Astrocyte (in vitro differentiated cells and primary cell): ENCODE data around the gene ZHX3. TPM values are rescaled to one million over a fixed set of nuclear protein-coding genes. Genes with fewer than 3 reads are reported as not detected.

Experiments used
- DNase-seq: peaks from one replicate; pipeline ENCODE4 v3.0.0-alpha.2; 2010; ENCODE audit warnings: low read depth
- FAIRE-seq: peaks from 2 replicates; lab custom pipeline; 2011; peaks lifted over from hg19 to GRCh38; lab: Jason Lieb, UNC
- H2AFZ ChIP-seq: 2 replicates; pipeline ENCODE4 v1.6.0; 2012; ENCODE audit warnings: low read depth, low read length, inconsistent platforms
- H3K27ac ChIP-seq: 2 replicates; pipeline ENCODE4 v1.5.1; 2011; ENCODE audit warnings: low read depth, low read length, inconsistent platforms
- H3K27me3 ChIP-seq: 2 replicates; pipeline ENCODE4 v1.6.0; 2011; ENCODE audit warnings: low read length, inconsistent platforms; ENCODE audit not compliant: insufficient read depth
- H3K36me3 ChIP-seq: 2 replicates; pipeline ENCODE4 v1.5.1; 2011; ENCODE audit warnings: low read length, inconsistent platforms; ENCODE audit not compliant: insufficient read depth
- H3K4me1 ChIP-seq: 2 replicates; pipeline ENCODE4 v1.5.1; 2011; ENCODE audit warnings: low read length, inconsistent platforms; ENCODE audit not compliant: insufficient read depth
- H3K4me2 ChIP-seq: 2 replicates; pipeline ENCODE4 v1.6.0; 2012; ENCODE audit warnings: low read length, inconsistent platforms
- H3K4me3 ChIP-seq: 2 replicates; pipeline ENCODE4 v1.5.1; 2011; ENCODE audit warnings: low read depth, mild to moderate bottlenecking, low read length, inconsistent platforms; ENCODE audit not compliant: insufficient read depth
- H3K79me2 ChIP-seq: 2 replicates; pipeline ENCODE4 v1.6.0; 2012; ENCODE audit warnings: mild to moderate bottlenecking, low read length, inconsistent platforms; ENCODE audit not compliant: insufficient read depth
- H3K9ac ChIP-seq: 2 replicates; pipeline ENCODE4 v1.6.0; 2012; ENCODE audit warnings: mild to moderate bottlenecking, low read length, inconsistent platforms
- H3K9me3 ChIP-seq: 2 replicates; pipeline ENCODE4 v1.5.1; 2012; ENCODE audit warnings: low read depth, mild to moderate bottlenecking, low read length, inconsistent platforms; ENCODE audit not compliant: insufficient read depth
- H4K20me1 ChIP-seq: 2 replicates; pipeline ENCODE4 v1.6.0; 2012; ENCODE audit warnings: low read length, inconsistent platforms; ENCODE audit not compliant: insufficient read depth
- H3K27ac Mint-ChIP-seq: one replicate; pipeline ENCODE4 v1.8.0; 2021; ENCODE audit warnings: mild to moderate bottlenecking, mixed read lengths; ENCODE audit not compliant: unreplicated experiment
- H3K27me3 Mint-ChIP-seq: one replicate; pipeline ENCODE4 v1.8.0; 2021; ENCODE audit warnings: low read depth, mixed read lengths; ENCODE audit not compliant: unreplicated experiment
- H3K36me3 Mint-ChIP-seq: one replicate; pipeline ENCODE4 v1.8.0; 2021; ENCODE audit warnings: low read depth, mixed read lengths; ENCODE audit not compliant: unreplicated experiment
- H3K4me1 Mint-ChIP-seq: one replicate; pipeline ENCODE4 v1.8.0; 2021; ENCODE audit warnings: low read depth, mixed read lengths; ENCODE audit not compliant: unreplicated experiment
- H3K4me3 Mint-ChIP-seq: one replicate; pipeline ENCODE4 v1.8.0; 2021; ENCODE audit warnings: mild to moderate bottlenecking, moderate library complexity, mixed read lengths; ENCODE audit not compliant: unreplicated experiment
- H3K9me3 Mint-ChIP-seq: one replicate; pipeline ENCODE4 v1.8.0; 2021; ENCODE audit warnings: mild to moderate bottlenecking, mixed read lengths; ENCODE audit not compliant: unreplicated experiment
- EZH2 ChIP-seq: IDR thresholded peaks from 2 replicates; pipeline ENCODE4 v1.6.1; 2012; ENCODE audit warnings: mild to moderate bottlenecking, low read length, inconsistent platforms; ENCODE audit not compliant: insufficient read depth
- total RNA-seq: library from RNA; stranded (reverse); gene quantifications from 2 replicates; pipeline ENCODE4 v1.2.1, GENCODE V29; 2021
- TF ChIP-seq, protein P1 (sequence below): IDR thresholded peaks from 2 replicates; pipeline ENCODE4 v1.5.1; 2011; ENCODE audit warnings: low read depth, mild to moderate bottlenecking, inconsistent platforms, low read length, moderate library complexity; ENCODE audit not compliant: insufficient read depth

The ZHX3 gene
- total RNA-seq, 1 donor from 2014 or later, result 41.6 TPM

DNA sequence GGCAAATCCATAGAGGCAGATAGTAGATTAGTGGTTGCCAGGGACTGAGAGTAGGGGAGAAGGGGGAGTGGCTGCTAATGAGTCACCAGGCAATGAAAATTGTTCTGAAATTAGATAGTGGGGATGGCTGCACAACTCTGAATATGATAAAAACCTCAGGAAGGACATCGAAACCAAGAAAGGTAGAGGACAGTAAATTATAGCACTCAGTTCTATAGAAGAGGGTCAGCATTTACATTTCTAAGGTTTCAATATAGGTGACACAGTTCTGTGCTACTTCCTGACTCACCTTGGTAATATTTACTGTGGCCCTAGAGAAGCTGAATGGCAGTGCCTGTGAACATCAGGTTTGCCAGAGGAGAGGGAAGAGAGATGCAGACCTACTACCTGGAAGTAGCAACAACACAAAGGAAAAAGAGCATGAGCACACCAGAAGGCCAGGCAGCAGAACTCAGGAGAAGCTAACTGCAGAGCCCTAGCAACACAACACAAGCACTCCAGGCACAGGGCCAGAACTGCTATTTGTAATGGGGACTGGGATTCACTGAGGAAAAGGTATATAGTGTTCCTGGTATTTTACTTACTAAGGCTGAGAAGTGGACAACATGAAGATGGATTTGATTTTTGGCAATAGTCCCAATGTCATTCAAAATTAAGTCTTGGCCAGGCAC lies 104.2 kb downstream of the ZHX3 start:
- Histone ChIP-seq H3K4me1 (peaks cover 9% of the 10 kb centered on the region), H3K4me2 (peak overlapping the region; percentile 46)

DNA sequence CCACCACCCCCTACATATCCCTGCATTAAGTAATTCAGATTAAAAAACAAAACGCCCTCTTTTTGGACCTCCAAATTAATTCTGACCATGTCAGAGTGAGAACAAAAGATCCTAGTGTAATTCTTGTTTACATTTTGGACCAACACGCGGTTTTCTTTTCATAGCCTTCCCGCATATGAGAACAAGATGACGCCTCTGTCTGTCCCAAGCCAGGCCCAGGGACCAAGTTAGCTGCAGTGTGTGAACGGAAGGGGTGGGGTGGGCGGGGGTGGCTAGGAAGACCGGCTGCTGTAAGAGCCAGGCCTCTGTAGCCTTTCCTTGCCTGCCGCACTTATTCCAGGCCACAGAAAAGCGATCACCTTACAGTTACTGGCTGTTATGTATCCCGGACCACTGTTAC lies 112.2 kb downstream of the ZHX3 start:
- H3K9me3 Mint-ChIP-seq, result peaks cover 3% of the 10 kb centered on the region
- no peak overlapping the region for H2AFZ ChIP-seq
- H3K4me1 ChIP-seq, result no peaks in the 10 kb centered on the region
- no peaks in the 10 kb centered on the region for H3K27me3 Mint-ChIP-seq
- H3K27ac ChIP-seq, result no peak overlapping the region
- no peaks in the 10 kb centered on the region for H3K79me2 ChIP-seq
- H3K4me2 ChIP-seq, result no peak overlapping the region
- FAIRE-seq (no peak), DNase-seq (peak; percentile 32)
- no peaks in the 10 kb centered on the region for H3K27me3 ChIP-seq
- no peaks in the 10 kb centered on the region for H3K9me3 ChIP-seq
- no peak overlapping the region for H3K4me3 Mint-ChIP-seq
- H3K9ac ChIP-seq, result no peak overlapping the region
- H3K36me3 ChIP-seq, result peaks cover 11% of the 10 kb centered on the region
- H3K27ac Mint-ChIP-seq, result no peak overlapping the region
- H4K20me1 ChIP-seq, result peaks cover 31% of the 10 kb centered on the region
- H3K36me3 Mint-ChIP-seq, result peaks cover 29% of the 10 kb centered on the region
- no peak for TF ChIP-seq EZH2
- TF ChIP-seq, protein P1, sequence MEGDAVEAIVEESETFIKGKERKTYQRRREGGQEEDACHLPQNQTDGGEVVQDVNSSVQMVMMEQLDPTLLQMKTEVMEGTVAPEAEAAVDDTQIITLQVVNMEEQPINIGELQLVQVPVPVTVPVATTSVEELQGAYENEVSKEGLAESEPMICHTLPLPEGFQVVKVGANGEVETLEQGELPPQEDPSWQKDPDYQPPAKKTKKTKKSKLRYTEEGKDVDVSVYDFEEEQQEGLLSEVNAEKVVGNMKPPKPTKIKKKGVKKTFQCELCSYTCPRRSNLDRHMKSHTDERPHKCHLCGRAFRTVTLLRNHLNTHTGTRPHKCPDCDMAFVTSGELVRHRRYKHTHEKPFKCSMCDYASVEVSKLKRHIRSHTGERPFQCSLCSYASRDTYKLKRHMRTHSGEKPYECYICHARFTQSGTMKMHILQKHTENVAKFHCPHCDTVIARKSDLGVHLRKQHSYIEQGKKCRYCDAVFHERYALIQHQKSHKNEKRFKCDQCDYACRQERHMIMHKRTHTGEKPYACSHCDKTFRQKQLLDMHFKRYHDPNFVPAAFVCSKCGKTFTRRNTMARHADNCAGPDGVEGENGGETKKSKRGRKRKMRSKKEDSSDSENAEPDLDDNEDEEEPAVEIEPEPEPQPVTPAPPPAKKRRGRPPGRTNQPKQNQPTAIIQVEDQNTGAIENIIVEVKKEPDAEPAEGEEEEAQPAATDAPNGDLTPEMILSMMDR, result no peak
- H3K4me1 Mint-ChIP-seq, result no peaks in the 10 kb centered on the region
- no peak overlapping the region for H3K4me3 ChIP-seq

More for the DNA sequence above, 104.2 kb downstream of the ZHX3 start:
- H2AFZ ChIP-seq, result no peak overlapping the region
- H3K9me3 ChIP-seq, result no peaks in the 10 kb centered on the region
- DNase-seq, result peak; percentile 45
- H3K36me3 ChIP-seq, result peaks cover 2% of the 10 kb centered on the region
- Mint-ChIP-seq H3K4me1 (peaks cover 9% of the 10 kb centered on the region), H3K27me3 (no peaks in the 10 kb centered on the region), H3K4me3 (no peak overlapping the region), H3K9me3 (no peaks in the 10 kb centered on the region), H3K36me3 (no peaks in the 10 kb centered on the region), H3K27ac (no peak overlapping the region)
- no peak overlapping the region for H3K27ac ChIP-seq
- TF ChIP-seq, protein P1, result no peak
- TF ChIP-seq EZH2, result no peak
- H3K27me3 ChIP-seq, result no peaks in the 10 kb centered on the region
- H3K4me3 ChIP-seq, result no peak overlapping the region
- FAIRE-seq, result no peak
- no peak overlapping the region for H3K9ac ChIP-seq
- peaks cover 17% of the 10 kb centered on the region for H4K20me1 ChIP-seq
- peaks cover 12% of the 10 kb centered on the region for H3K79me2 ChIP-seq
